Measurements from ENCODE around the gene SPATA9. TPM values are rescaled to one million over a fixed set of nuclear protein-coding genes. Genes with fewer than 3 reads are reported as not detected.

SPATA9 gene, protein sequence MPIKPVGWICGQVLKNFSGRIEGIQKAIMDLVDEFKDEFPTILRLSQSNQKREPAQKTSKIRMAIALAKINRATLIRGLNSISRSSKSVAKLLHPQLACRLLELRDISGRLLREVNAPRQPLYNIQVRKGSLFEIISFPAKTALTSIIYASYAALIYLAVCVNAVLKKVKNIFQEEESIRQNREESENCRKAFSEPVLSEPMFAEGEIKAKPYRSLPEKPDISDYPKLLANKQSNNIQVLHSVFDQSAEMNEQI
- total RNA-seq: not detected in 2 replicates

DNA sequence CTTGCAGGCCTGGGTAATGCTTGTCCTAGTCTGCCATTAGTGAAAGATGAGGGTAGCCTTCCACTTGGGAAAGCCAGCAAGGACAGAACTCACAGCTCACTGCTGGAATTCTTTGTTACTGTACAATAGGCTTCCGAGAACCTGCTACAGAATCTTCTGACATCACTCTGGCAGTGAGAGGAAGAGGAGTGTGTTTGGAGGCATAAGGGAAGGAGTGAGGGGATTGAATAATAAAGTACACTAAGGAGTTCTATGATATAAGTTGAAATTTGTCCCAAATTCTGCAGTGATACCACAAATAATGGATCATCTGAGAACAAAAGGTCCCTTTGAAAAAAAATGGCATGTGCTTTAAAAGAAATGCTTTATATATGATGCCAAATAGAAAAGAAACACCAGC, at the start of gene SPATA9:
Gene SPATA9, minus strand, starts transcription at position 101 of the 400 bp plus-strand sequence. CDS start 137 bp downstream, outside the sequence.
- TF ChIP-seq, protein P1, sequence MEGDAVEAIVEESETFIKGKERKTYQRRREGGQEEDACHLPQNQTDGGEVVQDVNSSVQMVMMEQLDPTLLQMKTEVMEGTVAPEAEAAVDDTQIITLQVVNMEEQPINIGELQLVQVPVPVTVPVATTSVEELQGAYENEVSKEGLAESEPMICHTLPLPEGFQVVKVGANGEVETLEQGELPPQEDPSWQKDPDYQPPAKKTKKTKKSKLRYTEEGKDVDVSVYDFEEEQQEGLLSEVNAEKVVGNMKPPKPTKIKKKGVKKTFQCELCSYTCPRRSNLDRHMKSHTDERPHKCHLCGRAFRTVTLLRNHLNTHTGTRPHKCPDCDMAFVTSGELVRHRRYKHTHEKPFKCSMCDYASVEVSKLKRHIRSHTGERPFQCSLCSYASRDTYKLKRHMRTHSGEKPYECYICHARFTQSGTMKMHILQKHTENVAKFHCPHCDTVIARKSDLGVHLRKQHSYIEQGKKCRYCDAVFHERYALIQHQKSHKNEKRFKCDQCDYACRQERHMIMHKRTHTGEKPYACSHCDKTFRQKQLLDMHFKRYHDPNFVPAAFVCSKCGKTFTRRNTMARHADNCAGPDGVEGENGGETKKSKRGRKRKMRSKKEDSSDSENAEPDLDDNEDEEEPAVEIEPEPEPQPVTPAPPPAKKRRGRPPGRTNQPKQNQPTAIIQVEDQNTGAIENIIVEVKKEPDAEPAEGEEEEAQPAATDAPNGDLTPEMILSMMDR (IDR thresholded peaks at IDR 0.05; ENCODE audit: insufficient read depth, low read length, severe bottlenecking): no peak
- FAIRE-seq: no peak
- no peaks in the 10 kb centered on the region for H3K27me3 ChIP-seq (ENCODE audit: control insufficient read depth, insufficient read depth, low read length)
- DNase-seq (ENCODE audit: low read depth): no peak
- no peak within 1 kb of the TSS for H3K4me3 ChIP-seq (ENCODE audit: low read depth, low read length)
- no peaks in the 10 kb centered on the region for H3K36me3 ChIP-seq (ENCODE audit: control insufficient read depth, insufficient read depth, low read length)

- no peak for FAIRE-seq
- Histone ChIP-seq H3K36me3 (ENCODE audit: control insufficient read depth, insufficient read depth, low read length) (no peaks in the 10 kb centered on the region), H3K27me3 (ENCODE audit: control insufficient read depth, insufficient read depth, low read length) (no peaks in the 10 kb centered on the region), H3K4me3 (ENCODE audit: low read depth, low read length) (peak overlapping the region; percentile 92)
- TF ChIP-seq, protein P1 (IDR thresholded peaks at IDR 0.05; ENCODE audit: insufficient read depth, low read length, severe bottlenecking): no peak
- peak; percentile 18 for DNase-seq (ENCODE audit: low read depth)
These were observed 49.1 kb upstream of the SPATA9 start for GRCh38 chr5:95731571-95732554.

GRCh38 chr5:95730730-95731570, 48.2 kb upstream of the SPATA9 start, which contains the start of gene RHOBTB3:
RHOBTB3 (plus strand) TSS chr5:95731336; CDS start chr5:95731683, 347 bp downstream.
- peak; percentile 69 for DNase-seq (ENCODE audit: low read depth)
- TF ChIP-seq, protein P1 (IDR thresholded peaks at IDR 0.05; ENCODE audit: insufficient read depth, low read length, severe bottlenecking): no peak
- Histone ChIP-seq H3K27me3 (ENCODE audit: control insufficient read depth, insufficient read depth, low read length) (no peaks in the 10 kb centered on the region), H3K36me3 (ENCODE audit: control insufficient read depth, insufficient read depth, low read length) (no peaks in the 10 kb centered on the region), H3K4me3 (ENCODE audit: low read depth, low read length) (peak within 1 kb of the TSS; percentile 92)
- no peak for FAIRE-seq

DNA sequence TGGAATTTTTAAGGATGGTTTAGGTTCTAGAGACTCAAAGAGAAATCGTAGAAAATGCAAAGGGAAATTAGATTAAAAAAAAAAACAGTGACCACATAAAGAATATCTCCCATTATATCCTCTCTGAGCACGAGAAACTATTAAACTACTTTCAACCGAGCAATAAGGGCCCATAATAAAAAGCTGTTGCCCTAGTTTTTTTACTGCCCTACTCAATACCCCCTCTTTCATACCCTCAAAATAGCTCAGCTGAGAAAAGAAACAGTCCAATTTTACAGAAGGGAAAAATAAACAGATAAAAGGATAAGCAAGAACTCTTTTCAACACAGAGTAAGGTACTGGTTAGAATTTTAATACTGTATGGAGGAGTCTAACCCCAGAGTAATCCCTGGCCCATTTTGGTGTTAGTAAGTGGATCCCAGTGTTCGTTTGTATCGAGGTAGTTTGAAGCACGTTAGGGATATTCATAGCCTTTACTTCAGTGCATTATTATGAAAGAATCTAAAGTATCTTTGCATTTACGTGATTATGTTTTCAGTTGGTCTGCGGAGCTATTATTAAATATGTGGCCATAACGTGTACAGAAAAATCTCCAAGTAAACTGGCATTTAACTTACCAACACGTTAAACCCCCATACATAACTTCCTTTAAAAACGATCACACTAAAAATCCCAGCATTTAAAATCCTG, 47.4 kb upstream of the SPATA9 start:
- TF ChIP-seq, protein P1 (IDR thresholded peaks at IDR 0.05; ENCODE audit: insufficient read depth, low read length, severe bottlenecking): no peak

More for the DNA sequence above, 47.4 kb upstream of the SPATA9 start:
- no peak for DNase-seq (ENCODE audit: low read depth)
- no peaks in the 10 kb centered on the region for H3K27me3 ChIP-seq (ENCODE audit: control insufficient read depth, insufficient read depth, low read length)
- FAIRE-seq: no peak
- H3K36me3 ChIP-seq (ENCODE audit: control insufficient read depth, insufficient read depth, low read length): no peaks in the 10 kb centered on the region
- H3K4me3 ChIP-seq (ENCODE audit: low read depth, low read length): peak overlapping the region; percentile 92
